Iris pigment epithelial cell (primary cell): Measurements from ENCODE around the gene SLCO2B1.

Experiments
- DNase-seq: peaks from one replicate; pipeline ENCODE4 v3.0.0-alpha.2; 2011; ENCODE audit warnings: low read depth

Gene SLCO2B1

DNA sequence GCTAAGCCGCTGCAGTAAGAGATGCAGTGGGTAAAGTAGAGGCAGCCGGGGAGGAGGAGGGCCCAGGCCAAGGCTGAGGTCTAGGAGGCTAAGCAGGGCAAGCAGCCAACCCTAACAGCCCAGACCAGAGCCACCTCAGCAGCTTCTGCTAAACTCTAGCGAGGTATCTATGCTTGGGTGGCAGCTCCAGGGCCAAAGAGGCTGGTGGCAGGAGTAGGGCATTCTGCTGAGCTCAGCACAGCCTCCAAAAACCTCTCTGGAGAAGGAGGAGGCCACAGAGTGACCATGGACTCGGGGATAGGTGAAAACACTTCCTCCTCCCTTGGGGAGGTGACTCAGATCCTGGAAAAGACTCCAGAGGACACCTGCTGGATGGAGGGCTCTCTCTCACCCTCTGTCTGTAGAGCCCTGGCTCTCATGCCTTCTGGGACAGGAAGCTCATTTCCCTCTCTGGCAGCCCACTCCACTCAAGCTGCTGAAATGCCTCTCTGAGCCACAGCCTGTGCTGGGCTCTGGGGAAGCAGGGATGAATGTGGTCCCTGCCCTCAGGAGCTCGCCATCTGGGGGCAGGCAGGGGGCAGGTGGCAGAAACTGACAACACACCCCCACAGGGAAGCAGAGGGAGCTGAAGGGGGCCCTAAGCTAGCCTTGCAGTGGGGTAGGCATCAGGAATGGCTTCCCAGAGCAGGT, 73.2 kb downstream of the SLCO2B1 start:
- no peak for DNase-seq

DNA sequence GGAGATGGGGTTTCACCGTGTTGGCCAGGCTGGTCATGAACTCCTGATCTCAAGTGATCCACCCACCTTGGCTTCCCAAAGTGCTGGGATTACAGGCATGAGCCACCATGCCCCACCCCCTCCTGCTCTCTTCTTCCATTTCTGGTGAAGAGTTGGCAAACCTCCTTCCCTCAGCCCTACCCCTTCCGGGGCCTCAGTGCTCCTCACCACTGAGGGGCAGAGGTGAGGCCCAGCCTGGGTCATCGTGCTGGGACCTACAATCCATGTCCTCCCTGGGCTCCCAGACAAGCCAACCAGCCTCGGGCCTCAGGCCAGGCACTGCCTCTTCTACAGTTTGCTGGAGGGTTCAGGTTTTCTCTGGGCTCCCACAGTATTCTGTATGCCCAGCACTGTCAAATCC, 74.9 kb downstream of the SLCO2B1 start:
- DNase-seq = no peak

DNA sequence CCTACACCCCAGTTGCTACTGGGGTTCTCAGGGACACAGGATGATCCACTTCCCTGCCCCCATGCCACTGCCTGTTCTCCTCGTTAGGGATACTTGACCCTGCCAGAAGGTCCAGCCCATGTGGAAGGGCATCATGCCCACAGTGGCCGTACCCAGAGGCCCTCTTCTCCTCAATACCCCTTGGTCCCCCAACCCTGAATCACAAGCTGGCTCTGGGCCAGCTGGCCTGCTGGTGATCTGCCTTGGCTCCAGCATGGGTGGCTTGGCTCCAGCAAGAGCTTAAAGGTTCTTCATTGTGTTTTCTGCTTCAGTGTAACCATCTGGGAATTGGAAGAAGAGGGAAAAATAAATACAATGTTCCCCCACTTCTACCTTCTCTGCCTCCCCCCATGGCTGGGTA, 78.6 kb downstream of the SLCO2B1 start:
- no peak for DNase-seq

DNA sequence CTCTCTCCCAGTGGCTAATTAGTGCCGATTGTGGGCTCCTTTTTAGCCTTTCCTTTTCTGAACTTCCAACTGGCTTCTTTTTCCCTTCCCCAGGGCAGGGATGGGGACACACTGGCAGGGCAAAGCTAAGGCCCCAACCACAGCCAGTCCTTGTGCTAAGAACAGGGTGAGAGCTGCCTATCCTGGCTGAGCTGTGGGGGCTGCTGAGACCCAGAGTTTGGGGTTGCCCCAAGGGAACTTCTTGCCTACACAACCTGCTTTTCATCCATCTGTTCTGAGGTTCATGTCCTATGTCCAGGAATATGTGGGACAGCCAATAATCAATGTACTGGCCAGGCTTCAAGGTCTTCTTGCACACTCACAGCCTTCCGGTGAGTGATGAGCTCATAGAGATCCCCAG, 79.7 kb downstream of the SLCO2B1 start:
- DNase-seq = no peak

DNA sequence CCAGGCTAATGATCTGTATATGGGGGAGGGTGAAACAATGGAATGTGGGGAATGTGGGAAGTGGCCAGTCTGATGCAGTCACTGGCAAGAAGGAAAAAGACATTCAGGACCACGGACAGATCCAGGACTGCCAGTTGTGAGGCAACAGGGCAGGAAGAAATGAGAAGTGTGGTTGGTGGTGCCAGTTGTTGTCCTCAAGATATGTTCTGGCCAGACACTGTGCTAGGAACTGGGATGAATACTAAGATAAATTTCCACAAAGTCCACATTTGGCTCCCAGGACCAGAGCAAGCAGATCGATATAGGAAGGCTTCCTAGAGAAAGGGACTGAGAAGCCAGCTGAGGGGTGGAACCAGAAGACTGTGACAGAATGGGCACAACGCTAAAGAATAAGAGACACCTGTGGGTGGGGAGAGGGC, 82.9 kb downstream of the SLCO2B1 start:
- peak; percentile 57 for DNase-seq

DNA sequence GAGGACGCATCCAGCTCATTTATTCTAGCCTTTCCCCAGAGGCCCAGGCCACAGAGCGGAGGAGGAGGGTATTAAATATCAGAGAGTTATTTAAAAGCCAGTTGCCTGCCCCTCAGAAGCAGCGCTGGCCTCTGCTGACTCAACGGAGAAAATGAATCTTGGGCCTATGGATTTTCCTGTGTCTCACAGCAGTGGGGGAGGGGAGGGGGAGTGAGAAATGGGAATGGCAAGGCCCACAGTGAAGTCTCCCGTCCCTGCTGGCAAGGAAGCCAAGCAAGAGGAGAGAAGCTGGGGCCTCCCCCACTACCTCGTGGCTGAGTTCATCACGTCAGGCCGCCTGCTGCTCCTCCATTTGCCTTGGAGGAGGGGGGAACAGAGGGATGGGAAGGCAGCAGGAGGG, 85.2 kb downstream of the SLCO2B1 start:
- DNase-seq = no peak

DNA sequence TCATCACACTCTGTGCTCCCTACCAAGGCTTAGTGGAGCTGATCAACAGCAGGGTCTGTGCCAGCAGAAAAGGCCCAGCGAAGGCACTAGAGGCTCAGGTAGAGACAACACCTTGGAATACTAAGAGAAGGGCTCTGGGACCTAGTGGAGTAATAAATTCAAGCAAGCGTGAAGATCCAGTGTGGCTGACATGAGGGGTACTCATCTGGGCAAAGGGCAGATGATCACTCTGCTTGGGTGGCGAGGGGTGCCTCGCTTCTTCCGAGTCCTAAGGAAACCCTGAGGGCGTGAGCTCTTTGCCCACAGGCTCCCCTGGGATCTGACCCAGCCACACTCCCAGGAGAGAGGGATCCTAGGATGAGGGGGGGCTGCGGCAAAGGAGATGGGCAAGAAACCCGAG, 86.1 kb downstream of the SLCO2B1 start:
- DNase-seq = no peak

DNA sequence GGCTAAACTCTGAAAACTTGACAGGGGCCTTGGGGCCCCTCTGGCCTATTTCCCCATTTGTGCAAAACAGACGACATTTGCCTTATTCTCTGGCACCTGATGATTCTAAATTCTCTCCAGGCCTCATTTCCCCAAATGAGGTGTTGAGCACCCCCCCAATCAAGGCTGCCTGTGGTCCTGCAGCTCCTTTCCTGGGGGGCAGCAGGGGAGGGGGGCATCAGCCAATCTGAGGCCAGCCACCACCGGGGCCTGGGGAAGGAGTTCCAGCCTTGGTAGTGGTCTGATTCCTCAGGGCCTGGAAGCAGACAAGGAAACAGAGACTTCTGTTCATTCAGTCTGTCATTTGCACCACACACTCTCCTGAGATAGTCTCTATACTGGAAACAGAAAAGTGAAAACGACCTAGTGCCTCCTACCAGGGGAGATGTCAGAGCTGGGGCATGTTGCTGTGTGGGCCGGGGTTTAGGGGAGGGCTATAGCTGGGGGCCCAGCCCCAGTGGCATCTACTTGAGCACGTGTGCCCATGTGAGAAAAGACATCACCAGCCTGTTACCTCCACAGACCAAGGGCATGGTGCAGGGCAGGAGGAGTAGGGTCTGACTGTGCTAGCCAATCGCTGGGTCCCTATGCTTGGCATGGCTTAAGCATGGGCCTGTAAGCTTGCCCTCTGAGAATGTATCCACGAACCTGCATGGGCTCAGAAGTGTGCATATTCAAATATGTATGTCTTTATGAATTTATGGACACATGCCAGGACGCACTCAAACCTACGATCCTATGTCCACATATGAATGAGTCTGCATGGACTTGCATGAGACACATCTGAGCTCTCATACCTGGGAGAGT, 87.9 kb downstream of the SLCO2B1 start:
- no peak for DNase-seq

DNA sequence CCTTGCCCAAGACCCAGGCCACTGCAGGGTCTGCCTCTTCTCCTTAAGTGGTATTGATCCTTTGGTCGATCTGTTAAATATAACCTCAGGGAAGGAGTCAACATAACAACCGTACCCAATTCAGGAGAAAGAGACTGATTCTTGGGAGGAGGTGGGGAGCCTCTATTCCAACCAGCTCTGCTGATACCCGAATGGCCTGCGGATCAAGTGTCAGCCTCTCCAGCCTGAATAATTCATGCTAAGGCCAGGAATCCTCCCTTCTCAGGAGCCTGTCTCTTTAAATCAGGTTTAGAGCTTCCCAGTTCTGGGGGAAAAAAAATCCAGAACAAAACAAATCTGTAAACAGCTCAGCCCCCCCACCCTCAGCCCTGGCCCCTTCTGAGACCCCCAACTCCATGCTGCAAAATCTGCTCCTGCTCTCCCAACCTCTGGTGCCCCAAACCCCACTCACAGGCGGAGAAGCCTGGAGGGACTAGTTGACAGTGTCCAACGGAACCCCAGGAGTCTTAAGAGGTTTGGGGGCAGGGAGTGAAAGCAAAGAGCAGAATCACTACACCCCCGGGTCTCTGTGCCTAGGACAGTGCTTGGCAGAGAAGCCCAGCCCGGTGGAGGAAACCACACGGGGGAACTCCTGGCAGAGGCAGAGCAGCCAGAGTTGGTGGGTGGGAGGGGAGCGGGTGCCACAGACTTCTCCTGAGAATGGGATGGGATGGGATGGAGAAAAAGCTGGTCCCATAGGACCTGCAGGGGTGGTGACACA, 88.8 kb downstream of the SLCO2B1 start:
- no peak for DNase-seq

DNA sequence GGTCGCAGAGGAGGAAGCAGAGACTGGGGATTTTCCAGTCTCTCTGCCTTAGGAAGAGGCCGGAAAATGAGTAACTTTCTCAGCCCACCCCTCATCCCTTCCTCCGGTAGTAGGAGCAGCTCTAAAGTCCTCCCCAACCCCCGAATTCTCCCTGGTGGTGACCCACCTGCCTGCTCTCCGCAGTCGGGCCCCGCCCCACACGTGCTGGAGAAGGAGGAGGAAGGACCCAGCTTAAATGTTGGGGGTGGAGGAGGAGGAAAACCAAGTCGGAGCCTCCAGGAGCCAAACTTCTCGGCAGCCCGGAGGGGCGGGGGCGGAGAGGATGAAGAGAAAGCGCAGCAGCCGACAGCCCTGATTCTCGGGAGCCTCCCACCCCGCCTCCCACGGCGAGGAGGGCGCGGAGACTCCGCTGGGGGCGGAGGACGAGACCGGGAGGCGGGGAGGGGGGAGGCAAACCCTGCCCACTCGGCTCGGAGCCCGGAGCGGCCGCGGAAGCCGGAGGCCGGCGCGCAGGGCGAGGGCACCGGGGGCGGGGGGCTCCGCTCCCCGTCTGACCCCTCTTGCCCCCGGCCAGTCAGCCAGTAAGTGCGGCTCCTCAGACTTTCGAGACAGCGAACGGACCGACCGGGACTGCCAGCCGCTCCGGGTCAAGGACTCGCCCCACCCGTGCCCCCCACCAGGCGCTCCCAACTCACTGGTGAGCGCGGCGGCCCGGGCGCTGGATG, 89.6 kb downstream of the SLCO2B1 start, which contains the start of gene TPBGL:
TPBGL (plus strand) TSS at position 464 of the 725 bp plus-strand sequence. CDS start 276 bp downstream, outside the sequence.
- peak; percentile 6 for DNase-seq

DNA sequence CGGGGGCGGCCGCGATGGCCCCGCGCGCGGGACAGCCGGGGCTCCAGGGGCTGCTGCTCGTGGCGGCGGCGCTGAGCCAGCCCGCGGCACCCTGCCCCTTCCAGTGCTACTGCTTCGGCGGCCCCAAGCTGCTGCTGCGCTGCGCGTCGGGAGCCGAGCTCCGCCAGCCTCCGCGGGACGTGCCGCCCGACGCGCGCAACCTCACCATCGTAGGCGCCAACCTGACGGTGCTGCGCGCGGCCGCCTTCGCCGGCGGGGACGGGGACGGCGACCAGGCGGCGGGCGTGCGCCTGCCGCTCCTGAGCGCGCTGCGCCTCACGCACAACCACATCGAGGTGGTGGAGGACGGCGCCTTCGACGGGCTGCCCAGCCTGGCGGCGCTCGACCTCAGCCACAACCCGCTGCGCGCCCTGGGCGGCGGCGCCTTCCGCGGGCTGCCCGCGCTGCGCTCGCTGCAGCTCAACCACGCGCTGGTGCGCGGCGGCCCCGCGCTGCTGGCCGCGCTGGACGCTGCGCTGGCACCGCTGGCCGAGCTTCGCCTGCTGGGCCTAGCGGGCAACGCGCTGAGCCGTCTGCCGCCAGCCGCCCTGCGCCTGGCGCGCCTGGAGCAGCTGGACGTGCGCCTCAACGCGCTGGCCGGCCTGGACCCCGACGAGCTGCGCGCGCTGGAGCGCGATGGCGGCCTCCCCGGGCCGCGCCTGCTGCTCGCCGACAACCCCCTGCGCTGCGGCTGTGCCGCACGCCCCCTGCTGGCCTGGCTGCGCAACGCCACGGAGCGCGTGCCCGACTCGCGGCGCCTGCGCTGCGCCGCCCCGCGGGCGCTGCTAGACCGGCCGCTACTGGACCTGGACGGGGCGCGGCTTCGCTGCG, 90.4 kb downstream of the SLCO2B1 start:
- peak; percentile 83 for DNase-seq

DNA sequence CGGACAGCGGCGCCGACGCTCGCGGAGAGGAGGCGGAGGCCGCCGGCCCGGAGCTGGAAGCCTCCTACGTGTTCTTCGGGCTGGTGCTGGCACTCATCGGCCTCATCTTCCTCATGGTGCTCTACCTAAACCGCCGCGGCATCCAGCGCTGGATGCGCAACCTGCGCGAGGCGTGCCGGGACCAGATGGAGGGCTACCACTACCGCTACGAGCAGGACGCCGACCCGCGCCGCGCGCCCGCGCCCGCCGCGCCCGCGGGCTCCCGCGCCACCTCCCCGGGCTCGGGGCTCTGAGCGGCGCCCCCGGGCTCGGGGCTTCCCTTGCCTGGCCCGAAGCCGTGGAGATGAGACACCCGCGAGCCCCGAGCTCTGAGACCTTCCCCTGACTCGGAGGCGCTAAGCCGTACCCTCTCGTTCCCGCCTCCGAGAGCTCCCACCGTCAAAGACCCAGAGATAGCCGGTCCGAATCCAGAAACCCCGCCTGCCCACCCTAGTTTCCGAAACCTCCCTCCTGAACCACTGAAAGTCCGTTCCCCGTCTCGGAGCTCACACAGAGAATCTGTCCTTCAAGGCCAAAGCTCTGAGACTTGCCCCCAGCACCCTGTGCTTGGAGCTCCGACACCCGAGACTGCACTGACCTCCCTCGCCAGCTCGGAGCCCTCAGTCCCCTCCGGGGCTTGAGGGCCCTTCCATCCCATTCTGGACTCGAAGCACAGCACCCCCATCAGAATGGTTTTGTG, 91.2 kb downstream of the SLCO2B1 start:
- no peak for DNase-seq

DNA sequence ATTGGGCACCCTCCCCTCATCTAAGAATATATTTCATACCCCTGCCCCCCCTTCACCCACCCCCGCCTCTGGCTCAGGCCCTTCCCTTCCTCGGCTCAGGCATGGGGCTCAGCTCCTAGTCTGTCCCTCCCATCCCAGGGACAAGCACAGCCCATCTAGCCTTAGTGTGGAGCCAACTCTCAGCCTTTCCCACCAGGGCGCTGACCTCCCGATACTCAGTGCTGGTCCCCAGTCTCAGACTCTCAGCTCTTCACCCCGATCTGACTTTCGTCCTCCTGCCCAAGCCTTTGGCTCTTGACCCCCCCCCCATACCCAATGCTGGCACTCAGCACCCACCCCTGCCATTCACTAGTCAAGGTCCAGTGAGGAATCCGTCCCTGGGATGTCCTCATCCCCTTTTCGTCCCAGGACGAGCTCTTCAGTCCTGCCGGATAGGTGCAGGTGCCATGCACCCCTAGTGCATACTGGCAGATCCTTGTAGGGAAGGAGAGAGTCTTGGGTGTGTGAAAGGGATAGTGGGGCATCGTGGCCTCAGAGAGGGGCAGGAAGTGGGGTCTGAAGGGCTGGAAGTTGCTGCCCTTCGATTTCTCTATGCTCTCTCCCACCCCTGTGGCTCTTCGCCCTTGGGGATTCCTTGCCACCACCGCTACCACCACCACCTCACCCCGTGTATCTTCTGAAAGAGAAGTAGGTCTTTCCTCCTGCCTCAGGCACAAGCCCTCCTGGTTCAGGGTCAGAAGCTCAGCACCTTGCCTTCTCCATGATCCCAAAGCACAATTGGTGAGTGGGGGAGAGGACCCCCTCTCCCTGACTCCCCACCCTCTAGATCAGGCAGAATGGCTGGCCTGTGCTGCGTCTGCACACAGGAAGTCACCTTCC, 92.1 kb downstream of the SLCO2B1 start:
- DNase-seq = no peak

DNA sequence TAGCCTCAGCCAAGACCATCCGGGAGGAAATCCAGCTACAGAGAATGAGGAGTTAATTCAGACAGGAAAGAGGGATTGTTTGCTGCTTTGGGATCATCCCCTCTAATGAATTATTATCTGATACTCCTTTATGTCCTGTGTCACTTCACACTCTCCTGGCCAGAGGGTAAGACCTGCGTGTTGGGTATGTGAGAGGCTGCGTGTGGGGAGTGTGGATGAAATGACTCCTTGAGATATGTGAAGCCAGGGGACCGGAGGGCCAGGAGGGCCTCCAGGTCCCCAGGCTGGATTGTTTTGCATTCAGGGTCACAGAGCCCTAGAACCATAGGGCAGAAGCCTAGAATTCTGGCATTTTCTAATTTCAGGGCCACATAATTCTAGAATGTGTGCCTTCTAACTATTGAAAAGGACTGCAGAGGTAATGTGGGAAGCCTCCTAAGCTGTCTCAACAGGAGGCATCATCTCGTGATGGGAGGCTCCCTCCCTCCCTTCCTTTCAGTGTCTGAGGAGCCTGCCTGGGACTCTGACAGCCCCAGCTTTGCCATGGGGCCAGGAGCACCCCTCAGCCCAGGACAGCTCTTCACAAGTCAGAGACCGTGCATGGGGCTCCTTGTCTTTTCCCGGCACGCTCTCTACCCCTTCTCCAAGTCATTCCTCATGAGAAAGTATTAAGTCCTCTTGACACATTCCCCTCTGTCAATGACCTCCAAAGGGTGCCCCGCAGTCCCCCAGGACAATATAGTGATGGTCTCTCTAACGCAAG, 93.3 kb downstream of the SLCO2B1 start:
- DNase-seq = no peak

DNA sequence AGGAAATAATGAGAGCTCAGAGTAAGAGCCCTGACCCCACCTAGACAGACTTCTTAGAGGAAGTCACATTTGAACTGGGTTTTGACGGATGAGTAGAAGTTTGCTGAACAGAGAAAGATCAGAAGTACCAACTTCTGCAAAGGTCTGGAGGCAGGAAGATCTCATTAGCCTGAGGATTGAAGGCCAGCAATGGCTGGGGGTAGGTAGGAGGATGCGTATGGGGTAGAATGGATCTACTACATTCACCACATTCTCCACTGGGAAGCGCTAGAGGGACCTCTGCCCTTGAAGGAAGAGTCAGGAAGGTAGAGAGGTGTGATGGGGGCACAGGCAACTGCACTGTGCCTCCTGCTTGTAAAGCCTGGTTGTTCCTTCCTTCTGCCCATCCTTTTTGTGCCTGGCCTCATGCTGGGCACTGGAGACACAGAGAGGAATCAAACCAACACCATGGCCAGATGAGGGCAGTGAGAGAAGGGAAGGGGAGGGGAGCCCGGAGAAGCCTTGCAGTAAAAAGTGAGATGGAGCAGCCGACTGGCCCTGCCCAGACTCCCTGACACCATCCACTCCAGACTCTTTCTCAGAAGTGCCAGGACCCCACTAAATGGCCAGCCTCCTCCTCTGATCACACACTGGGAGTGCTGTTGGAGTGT, 94.6 kb downstream of the SLCO2B1 start:
- DNase-seq = no peak

DNA sequence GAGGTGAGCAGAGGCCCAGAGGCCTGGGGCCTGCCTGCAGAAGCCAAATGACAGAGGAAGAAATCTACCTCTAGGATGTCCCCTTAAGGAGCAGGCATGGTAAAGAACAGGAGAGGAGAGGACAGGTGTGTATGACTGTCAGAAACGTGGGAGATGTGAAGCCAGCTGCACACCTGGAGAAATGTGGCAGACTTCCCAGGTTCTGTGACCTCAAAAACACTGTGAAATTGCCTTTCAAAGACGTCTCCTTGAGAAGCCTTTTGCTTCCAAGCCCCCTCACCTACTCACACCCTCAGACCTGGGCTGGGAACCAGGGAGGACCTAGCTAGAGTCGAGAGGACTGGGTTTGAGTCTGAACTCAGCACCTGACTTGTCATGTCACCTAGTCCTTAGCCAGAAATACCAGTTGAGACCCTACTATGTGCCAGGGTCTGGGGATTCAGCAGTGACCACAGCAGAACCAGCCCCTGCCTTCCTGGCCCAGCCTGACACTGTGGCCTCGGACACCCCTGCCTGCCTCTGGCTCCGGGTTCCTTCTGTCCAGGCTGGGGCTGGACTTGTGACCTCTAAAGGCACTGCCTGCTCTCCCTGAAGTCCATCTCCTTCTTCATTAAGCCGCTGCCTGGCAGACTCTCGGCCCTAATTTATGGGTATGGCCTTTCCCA, 95.2 kb downstream of the SLCO2B1 start:
- no peak for DNase-seq

DNA sequence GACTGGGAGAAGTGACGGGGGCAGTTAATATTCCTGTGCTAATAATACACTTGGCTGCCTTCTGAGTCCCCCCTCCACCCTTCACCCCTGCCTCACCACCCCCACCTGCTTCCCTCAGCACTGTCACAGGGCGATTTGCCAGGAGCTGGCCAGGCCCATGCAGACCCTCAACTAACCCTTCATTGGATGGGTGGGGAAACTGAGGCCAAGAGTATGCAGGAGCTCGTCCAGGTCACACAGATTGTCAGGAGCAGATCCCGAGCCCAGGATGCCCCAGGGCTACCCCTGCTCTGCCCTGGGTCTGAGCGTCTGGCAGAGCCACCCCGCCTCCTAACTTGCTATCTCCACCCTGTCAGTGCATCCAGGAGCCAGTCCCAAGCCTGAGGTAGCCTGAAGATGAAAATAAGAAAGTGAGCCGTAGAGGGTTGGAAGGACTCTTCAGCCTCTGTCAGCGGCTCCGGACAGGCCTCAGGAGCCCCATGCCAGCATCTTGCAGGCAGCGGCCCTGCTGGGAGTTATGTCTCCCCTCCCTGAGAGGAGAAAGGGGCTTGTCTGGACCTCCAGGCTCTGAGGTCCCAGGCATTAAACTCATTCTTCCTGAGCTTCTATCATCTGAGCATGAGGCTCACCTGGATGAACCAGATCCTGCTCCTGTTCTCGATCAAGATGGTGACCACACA, 95.9 kb downstream of the SLCO2B1 start:
- DNase-seq = no peak
